ENCODE results near the gene ATP2B3.

Gene ATP2B3

GRCh38 chrX:153600921-153601320 lies 83.5 kb downstream of the ATP2B3 start:
- H3K9ac ChIP-seq (ENCODE audit: low read length), result no peak overlapping the region
- TF ChIP-seq EZH2 (optimal IDR thresholded peaks at IDR 0.05; ENCODE audit: low read depth, low read length) (no peak), CTCF (IDR thresholded peaks at IDR 0.05; ENCODE audit: low read length) (no peak), EZH2phosphoT487 (IDR thresholded peaks at IDR 0.05; ENCODE audit: low read length) (no peak)
- DNase-seq, result no peak
- no peak overlapping the region for H2AFZ ChIP-seq (ENCODE audit: low read length)
- no peak overlapping the region for H3K4me3 ChIP-seq (ENCODE audit: low read length)
- no peaks in the 10 kb centered on the region for H3K36me3 ChIP-seq (replicated peaks; ENCODE audit: insufficient read depth, low read length)
- peaks cover 3% of the 10 kb centered on the region; the same call in 1 of the 2 replicates for H3K27me3 ChIP-seq (replicated peaks; ENCODE audit: insufficient read depth, low read length)
- no peaks in the 10 kb centered on the region for H3F3A ChIP-seq (ENCODE audit: insufficient read depth, low read length)
- H3K79me2 ChIP-seq (ENCODE audit: low read length), result peaks cover 18% of the 10 kb centered on the region
- H3K4me1 ChIP-seq (ENCODE audit: low read length), result no peaks in the 10 kb centered on the region
- H3K9me2 ChIP-seq (replicated peaks; ENCODE audit: insufficient read depth, low read length), result no peaks in the 10 kb centered on the region
- H3K9me3 ChIP-seq (replicated peaks; ENCODE audit: insufficient read depth, low read length), result no peaks in the 10 kb centered on the region
- no peaks in the 10 kb centered on the region for H4K20me1 ChIP-seq (ENCODE audit: insufficient read depth, low read length)
- H3K27ac ChIP-seq (ENCODE audit: low read length), result no peak overlapping the region
- no peak overlapping the region for H3K4me2 ChIP-seq (ENCODE audit: low read depth, low read length)

GRCh38 chrX:153601511-153602110 lies 84.2 kb downstream of the ATP2B3 start:
- no peaks in the 10 kb centered on the region for H3K9me2 ChIP-seq (replicated peaks; ENCODE audit: insufficient read depth, low read length)
- no peaks in the 10 kb centered on the region for H3F3A ChIP-seq (ENCODE audit: insufficient read depth, low read length)
- H3K27ac ChIP-seq (ENCODE audit: low read length), result no peak overlapping the region
- no peaks in the 10 kb centered on the region for H4K20me1 ChIP-seq (ENCODE audit: insufficient read depth, low read length)
- TF ChIP-seq CTCF (IDR thresholded peaks at IDR 0.05; ENCODE audit: low read length), result no peak
- TF ChIP-seq EZH2phosphoT487 (IDR thresholded peaks at IDR 0.05; ENCODE audit: low read length), result no peak
- no peak for TF ChIP-seq EZH2 (optimal IDR thresholded peaks at IDR 0.05; ENCODE audit: low read depth, low read length)
- no peak overlapping the region for H3K4me3 ChIP-seq (ENCODE audit: low read length)
- no peaks in the 10 kb centered on the region for H3K4me1 ChIP-seq (ENCODE audit: low read length)
- no peaks in the 10 kb centered on the region for H3K36me3 ChIP-seq (replicated peaks; ENCODE audit: insufficient read depth, low read length)
- H3K9me3 ChIP-seq (replicated peaks; ENCODE audit: insufficient read depth, low read length), result no peaks in the 10 kb centered on the region
- peaks cover 10% of the 10 kb centered on the region; the same call in 1 of the 2 replicates for H3K27me3 ChIP-seq (replicated peaks; ENCODE audit: insufficient read depth, low read length)
- H3K79me2 ChIP-seq (ENCODE audit: low read length), result peaks cover 16% of the 10 kb centered on the region
- H2AFZ ChIP-seq (ENCODE audit: low read length), result no peak overlapping the region
- H3K9ac ChIP-seq (ENCODE audit: low read length), result no peak overlapping the region
- no peak overlapping the region for H3K4me2 ChIP-seq (ENCODE audit: low read depth, low read length)
- no peak for DNase-seq

- Histone ChIP-seq H4K20me1 (ENCODE audit: insufficient read depth, low read length) (no peaks in the 10 kb centered on the region), H2AFZ (ENCODE audit: low read length) (no peak overlapping the region), H3K4me2 (ENCODE audit: low read depth, low read length) (no peak overlapping the region), H3F3A (ENCODE audit: insufficient read depth, low read length) (no peaks in the 10 kb centered on the region), H3K36me3 (replicated peaks; ENCODE audit: insufficient read depth, low read length) (no peaks in the 10 kb centered on the region), H3K9ac (ENCODE audit: low read length) (no peak overlapping the region), H3K4me1 (ENCODE audit: low read length) (no peaks in the 10 kb centered on the region), H3K4me3 (ENCODE audit: low read length) (no peak overlapping the region), H3K9me2 (replicated peaks; ENCODE audit: insufficient read depth, low read length) (no peaks in the 10 kb centered on the region), H3K9me3 (replicated peaks; ENCODE audit: insufficient read depth, low read length) (no peaks in the 10 kb centered on the region), H3K27ac (ENCODE audit: low read length) (no peak overlapping the region), H3K27me3 (replicated peaks; ENCODE audit: insufficient read depth, low read length) (peaks cover 17% of the 10 kb centered on the region), H3K79me2 (ENCODE audit: low read length) (peaks cover 10% of the 10 kb centered on the region)
- no peak for TF ChIP-seq CTCF (IDR thresholded peaks at IDR 0.05; ENCODE audit: low read length)
- TF ChIP-seq EZH2 (optimal IDR thresholded peaks at IDR 0.05; ENCODE audit: low read depth, low read length), result no peak
- TF ChIP-seq EZH2phosphoT487 (IDR thresholded peaks at IDR 0.05; ENCODE audit: low read length), result no peak
- DNase-seq, result no peak
Measured at GRCh38 chrX:153602601-153603000, 85.2 kb downstream of the ATP2B3 start.
